Epithelial cell of esophagus (primary cell): ENCODE measurements around the gene CFAP44.

Source experiments
- DNase-seq: peaks from one replicate; pipeline ENCODE4 v3.0.0; 2010; ENCODE audit warnings: low read depth
- H3K4me3 ChIP-seq: 2 replicates; pipeline ENCODE4 v1.5.1; 2011; ENCODE audit warnings: mild to moderate bottlenecking, low read length, control low read depth
- CTCF ChIP-seq: IDR thresholded peaks from 2 replicates; pipeline ENCODE4 v1.5.1; 2011; ENCODE audit warnings: low read depth, mild to moderate bottlenecking, low read length, control low read depth, inconsistent platforms; ENCODE audit not compliant: insufficient read depth; ENCODE audit errors: missing control alignments

Gene CFAP44

GRCh38 chr3:113454057-113454456, 12.8 kb upstream of the CFAP44 start:
- DNase-seq: no peak
- no peak overlapping the region for H3K4me3 ChIP-seq
- TF ChIP-seq CTCF: no peak

GRCh38 chr3:113450911-113451310, 9.6 kb upstream of the CFAP44 start:
- no peak for DNase-seq
- H3K4me3 ChIP-seq: no peak overlapping the region
- no peak for TF ChIP-seq CTCF

GRCh38 chr3:113439606-113440005, 1.7 kb downstream of the CFAP44 start:
- no peak for TF ChIP-seq CTCF
- peak; percentile 42 for DNase-seq
- no peak overlapping the region for H3K4me3 ChIP-seq

GRCh38 chr3:113438224-113438623, 3.1 kb downstream of the CFAP44 start:
- DNase-seq: peak; percentile 3
- TF ChIP-seq CTCF: no peak
- no peak overlapping the region for H3K4me3 ChIP-seq

- no peak overlapping the region for H3K4me3 ChIP-seq
- DNase-seq: no peak
- TF ChIP-seq CTCF: no peak
These were observed 3.9 kb downstream of the CFAP44 start for GRCh38 chr3:113437411-113437810.

- TF ChIP-seq CTCF: no peak
- DNase-seq: peak; percentile 73
- H3K4me3 ChIP-seq: no peak overlapping the region
These were observed 4.5 kb downstream of the CFAP44 start for GRCh38 chr3:113436809-113437208.

- DNase-seq: peak; percentile 38
- no peak overlapping the region for H3K4me3 ChIP-seq
- no peak for TF ChIP-seq CTCF
These were observed 9.5 kb downstream of the CFAP44 start for GRCh38 chr3:113431811-113432210.
